HEK293 (cell line): Measurements from ENCODE around the gene POLR3B.

Source experiments
- CTCF ChIA-PET: fragments of 350-600 bp; formaldehyde crosslinking; extraction: SDS; loops from one replicate; lab custom pipeline; 2021; ENCODE audit warnings: antibody characterized with exemption; lab: Yijun Ruan, JAX
- POLR2A ChIA-PET: fragments of 300-600 bp; formaldehyde crosslinking; extraction: SDS; loops from one replicate; lab custom pipeline; 2020; ENCODE audit warnings: antibody characterized with exemption, inconsistent platforms; lab: Yijun Ruan, JAX
- H3K27ac ChIP-seq: fragments of 200-500 bp; sonication (Bioruptor generic); 2 replicates; pipeline ENCODE4 v1.5.1; 2014; ENCODE audit warnings: low read depth, low read length, control low read depth, inconsistent platforms; ENCODE audit errors: extremely low read depth
- H3K36me3 ChIP-seq, 2 experiments: fragments of 200-500 bp in 1 of 2; sonication (Bioruptor generic) in 1 of 2; 1 replicate in 1 of 2; 2 replicates in 1 of 2; pipeline ENCODE4 v1.5.1; 2014 to 2017; ENCODE audit warnings: inconsistent platforms in 2 of 2, low read length in 2 of 2; ENCODE audit not compliant: control insufficient read depth in 2 of 2, insufficient read depth in 1 of 2
- H3K4me1 ChIP-seq: fragments of 200-500 bp; sonication (Bioruptor generic); 2 replicates; pipeline ENCODE4 v1.5.1; 2014; ENCODE audit warnings: mild to moderate bottlenecking, low read length, inconsistent platforms; ENCODE audit not compliant: control insufficient read depth, insufficient read depth
- H3K4me3 ChIP-seq: 2 replicates; pipeline ENCODE4 v1.5.1; 2011; ENCODE audit warnings: low read depth, mild to moderate bottlenecking, control low read depth, low read length, moderate library complexity
- H3K9me3 ChIP-seq: fragments of 200-500 bp; sonication (Bioruptor generic); 2 replicates; pipeline ENCODE4 v1.5.1; 2014; ENCODE audit warnings: low read depth, low read length, inconsistent platforms; ENCODE audit not compliant: control insufficient read depth, insufficient read depth
- BCL11B ChIP-seq: fragments of 450-650 bp; formaldehyde crosslinking; IDR thresholded peaks from 2 replicates; pipeline ENCODE4 v1.5.1; 2016; ENCODE audit warnings: low read depth, missing biosample characterization, missing genetic modification characterization
- GLI4 ChIP-seq: fragments of 450-650 bp; formaldehyde crosslinking; IDR thresholded peaks from 2 replicates; pipeline ENCODE4 v1.5.1; 2016; ENCODE audit warnings: missing biosample characterization, missing genetic modification characterization
- GLIS2 ChIP-seq: fragments of 450-650 bp; formaldehyde crosslinking; IDR thresholded peaks from 2 replicates; pipeline ENCODE4 v1.5.1; 2016; ENCODE audit warnings: missing biosample characterization, missing genetic modification characterization
- HOXC10 ChIP-seq: sonication (generic); formaldehyde crosslinking; IDR thresholded peaks from 2 replicates; pipeline ENCODE4 v1.8.1; 2023; ENCODE audit warnings: mild to moderate bottlenecking, missing genetic modification reagents
- HOXD13 ChIP-seq: sonication (generic); formaldehyde crosslinking; IDR thresholded peaks from 2 replicates; pipeline ENCODE4 v1.8.0; 2022; ENCODE audit warnings: missing genetic modification reagents, borderline replicate concordance
- OSR2 ChIP-seq: fragments of 450-650 bp; formaldehyde crosslinking; IDR thresholded peaks from 2 replicates; pipeline ENCODE4 v1.5.1; 2016; ENCODE audit warnings: missing biosample characterization, missing genetic modification characterization
- SETDB1 ChIP-seq: IDR thresholded peaks from one replicate; pipeline ENCODE4 v1.6.1; 2017; ENCODE audit warnings: mild to moderate bottlenecking, low read length, moderate library complexity, mixed read lengths; ENCODE audit not compliant: insufficient read length
- SP2 ChIP-seq: fragments of 450-650 bp; formaldehyde crosslinking; IDR thresholded peaks from 2 replicates; pipeline ENCODE4 v1.5.1; 2016; ENCODE audit warnings: missing biosample characterization, missing genetic modification characterization
- ZBTB1 ChIP-seq: fragments of 450-650 bp; formaldehyde crosslinking; IDR thresholded peaks from 2 replicates; pipeline ENCODE4 v1.5.1; 2016; ENCODE audit warnings: missing biosample characterization, missing genetic modification characterization
- ZFHX2 ChIP-seq: fragments of 450-650 bp; formaldehyde crosslinking; conservative IDR thresholded peaks from 2 replicates; pipeline ENCODE4 v1.5.1; 2016; ENCODE audit warnings: missing biosample characterization, missing genetic modification characterization
- ZFP41 ChIP-seq: fragments of 450-650 bp; formaldehyde crosslinking; IDR thresholded peaks from 2 replicates; pipeline ENCODE4 v1.5.1; 2016; ENCODE audit warnings: missing biosample characterization, missing genetic modification characterization, borderline replicate concordance
- ZNF121 ChIP-seq: fragments of 450-650 bp; formaldehyde crosslinking; IDR thresholded peaks from 2 replicates; pipeline ENCODE4 v1.5.1; 2016; ENCODE audit warnings: missing biosample characterization, missing genetic modification characterization
- ZNF133 ChIP-seq: fragments of 450-650 bp; formaldehyde crosslinking; IDR thresholded peaks from 2 replicates; pipeline ENCODE4 v1.5.1; 2016; ENCODE audit warnings: missing biosample characterization, missing genetic modification characterization
- ZNF169 ChIP-seq: fragments of 450-650 bp; formaldehyde crosslinking; IDR thresholded peaks from 2 replicates; pipeline ENCODE4 v1.5.1; 2016; ENCODE audit warnings: missing biosample characterization, missing genetic modification characterization
- ZNF239 ChIP-seq: fragments of 450-650 bp; formaldehyde crosslinking; IDR thresholded peaks from 2 replicates; pipeline ENCODE4 v1.5.1; 2016; ENCODE audit warnings: missing biosample characterization, missing genetic modification characterization
- ZNF324 ChIP-seq: fragments of 450-650 bp; formaldehyde crosslinking; IDR thresholded peaks from 2 replicates; pipeline ENCODE4 v1.5.1; 2016; ENCODE audit warnings: missing biosample characterization, missing genetic modification characterization
- ZNF335 ChIP-seq: fragments of 450-650 bp; formaldehyde crosslinking; conservative IDR thresholded peaks from 2 replicates; pipeline ENCODE4 v1.5.1; 2016; ENCODE audit warnings: missing biosample characterization, missing genetic modification characterization
- ZNF558 ChIP-seq: fragments of 450-650 bp; formaldehyde crosslinking; IDR thresholded peaks from 2 replicates; pipeline ENCODE4 v1.5.1; 2016; ENCODE audit warnings: missing biosample characterization, missing genetic modification characterization
- ZNF624 ChIP-seq: fragments of 450-650 bp; formaldehyde crosslinking; IDR thresholded peaks from 2 replicates; pipeline ENCODE4 v1.5.1; 2017; ENCODE audit warnings: missing biosample characterization, missing genetic modification characterization
- ZNF629 ChIP-seq: fragments of 450-650 bp; formaldehyde crosslinking; IDR thresholded peaks from 2 replicates; pipeline ENCODE4 v1.5.1; 2017; ENCODE audit warnings: missing biosample characterization, missing genetic modification characterization
- ZNF660 ChIP-seq: fragments of 450-650 bp; IDR thresholded peaks from 2 replicates; pipeline ENCODE4 v1.5.1; 2018; ENCODE audit warnings: missing biosample characterization, mild to moderate bottlenecking, missing genetic modification characterization
- ZNF707 ChIP-seq: fragments of 450-650 bp; formaldehyde crosslinking; IDR thresholded peaks from 2 replicates; pipeline ENCODE4 v1.5.1; 2016; ENCODE audit warnings: missing biosample characterization, missing genetic modification characterization
- ZNF768 ChIP-seq: fragments of 450-650 bp; formaldehyde crosslinking; IDR thresholded peaks from 2 replicates; pipeline ENCODE4 v1.5.1; 2018; ENCODE audit warnings: missing biosample characterization, mild to moderate bottlenecking, missing genetic modification characterization
- ZNF837 ChIP-seq: fragments of 450-650 bp; formaldehyde crosslinking; IDR thresholded peaks from 2 replicates; pipeline ENCODE4 v1.5.1; 2016; ENCODE audit warnings: missing biosample characterization, missing genetic modification characterization
- TF ChIP-seq, protein P1 (sequence below): fragments of 450-650 bp; formaldehyde crosslinking; IDR thresholded peaks from 2 replicates; pipeline ENCODE4 v1.5.1; 2016; ENCODE audit warnings: missing biosample characterization, missing genetic modification characterization
- TF ChIP-seq, protein P2 (sequence below): fragments of 450-650 bp; formaldehyde crosslinking; IDR thresholded peaks from 2 replicates; pipeline ENCODE4 v1.5.1; 2016; ENCODE audit warnings: missing biosample characterization, missing genetic modification characterization
- TF ChIP-seq, protein P3 (sequence below): fragments of 450-650 bp; formaldehyde crosslinking; optimal IDR thresholded peaks from 2 replicates; pipeline ENCODE3; 2016; ENCODE audit warnings: missing biosample characterization, mild to moderate bottlenecking, missing genetic modification characterization
- TF ChIP-seq, protein P4 (sequence below): fragments of 450-650 bp; IDR thresholded peaks from 2 replicates; pipeline ENCODE4 v1.5.1; 2018; ENCODE audit warnings: missing biosample characterization, missing genetic modification characterization
- TF ChIP-seq, protein P5 (sequence below): fragments of 450-650 bp; formaldehyde crosslinking; IDR thresholded peaks from 2 replicates; pipeline ENCODE4 v1.5.1; 2016; ENCODE audit warnings: missing biosample characterization, missing genetic modification characterization

POLR3B gene

DNA sequence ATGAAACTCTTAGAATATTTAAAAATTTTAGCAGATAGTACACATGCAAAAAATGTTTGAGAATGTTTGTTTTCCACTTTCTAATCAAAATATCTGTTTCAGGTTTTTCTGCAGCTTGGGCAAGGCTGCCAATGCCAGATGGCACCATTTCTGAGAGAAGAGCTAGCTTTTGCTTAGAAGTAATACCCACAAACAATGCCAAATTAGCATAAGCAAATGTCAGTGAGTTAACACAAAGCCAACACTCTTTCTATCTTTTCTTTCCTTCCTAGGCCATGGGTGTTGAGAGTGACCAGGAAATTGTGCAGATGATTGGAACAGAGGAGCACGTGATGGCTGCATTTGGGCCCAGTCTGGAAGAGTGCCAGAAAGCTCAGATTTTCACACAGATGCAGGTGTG lies 35.2 kb downstream of the POLR3B start (continued):
- TF ChIP-seq, protein P1, sequence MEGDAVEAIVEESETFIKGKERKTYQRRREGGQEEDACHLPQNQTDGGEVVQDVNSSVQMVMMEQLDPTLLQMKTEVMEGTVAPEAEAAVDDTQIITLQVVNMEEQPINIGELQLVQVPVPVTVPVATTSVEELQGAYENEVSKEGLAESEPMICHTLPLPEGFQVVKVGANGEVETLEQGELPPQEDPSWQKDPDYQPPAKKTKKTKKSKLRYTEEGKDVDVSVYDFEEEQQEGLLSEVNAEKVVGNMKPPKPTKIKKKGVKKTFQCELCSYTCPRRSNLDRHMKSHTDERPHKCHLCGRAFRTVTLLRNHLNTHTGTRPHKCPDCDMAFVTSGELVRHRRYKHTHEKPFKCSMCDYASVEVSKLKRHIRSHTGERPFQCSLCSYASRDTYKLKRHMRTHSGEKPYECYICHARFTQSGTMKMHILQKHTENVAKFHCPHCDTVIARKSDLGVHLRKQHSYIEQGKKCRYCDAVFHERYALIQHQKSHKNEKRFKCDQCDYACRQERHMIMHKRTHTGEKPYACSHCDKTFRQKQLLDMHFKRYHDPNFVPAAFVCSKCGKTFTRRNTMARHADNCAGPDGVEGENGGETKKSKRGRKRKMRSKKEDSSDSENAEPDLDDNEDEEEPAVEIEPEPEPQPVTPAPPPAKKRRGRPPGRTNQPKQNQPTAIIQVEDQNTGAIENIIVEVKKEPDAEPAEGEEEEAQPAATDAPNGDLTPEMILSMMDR, result no peak
- TF ChIP-seq GLIS2 (tag by site-specific recombination), result no peak

DNA sequence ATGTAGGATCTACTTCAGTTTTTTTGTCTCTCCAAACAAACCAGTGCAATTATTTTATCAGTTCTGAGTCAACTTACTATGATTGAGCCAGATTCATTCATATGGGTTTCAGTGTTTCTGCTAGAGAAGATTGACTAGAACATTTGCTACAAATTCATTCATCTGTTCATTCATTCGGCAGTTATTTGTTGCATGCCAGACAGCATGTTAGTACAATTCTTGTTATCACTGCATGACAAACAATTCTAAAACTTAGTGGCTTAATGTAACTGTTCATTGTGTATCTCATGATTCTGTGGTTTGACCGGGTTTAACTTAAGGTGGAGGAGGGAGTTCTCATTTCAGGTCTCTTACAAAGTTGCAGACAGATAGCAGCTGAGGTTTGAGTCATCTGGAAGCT lies 52.3 kb downstream of the POLR3B start:
- H3K4me1 ChIP-seq, result no peaks in the 10 kb centered on the region
- no peak overlapping the region for H3K27ac ChIP-seq
- H3K9me3 ChIP-seq, result no peaks in the 10 kb centered on the region
- H3K36me3 ChIP-seq, result peaks cover 4 to 12% of the 10 kb centered on the region in 2 experiments
- CTCF ChIA-PET, result no interaction called here
- POLR2A ChIA-PET, result no interaction called here
- no peak for TF ChIP-seq ZNF558 (tag by site-specific recombination)
- TF ChIP-seq ZFP41 (tag by site-specific recombination), result no peak
- TF ChIP-seq, protein P2, sequence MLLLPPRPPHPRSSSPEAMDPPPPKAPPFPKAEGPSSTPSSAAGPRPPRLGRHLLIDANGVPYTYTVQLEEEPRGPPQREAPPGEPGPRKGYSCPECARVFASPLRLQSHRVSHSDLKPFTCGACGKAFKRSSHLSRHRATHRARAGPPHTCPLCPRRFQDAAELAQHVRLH (tag by site-specific recombination), result no peak
- no peak for TF ChIP-seq SETDB1
- TF ChIP-seq, protein P3, sequence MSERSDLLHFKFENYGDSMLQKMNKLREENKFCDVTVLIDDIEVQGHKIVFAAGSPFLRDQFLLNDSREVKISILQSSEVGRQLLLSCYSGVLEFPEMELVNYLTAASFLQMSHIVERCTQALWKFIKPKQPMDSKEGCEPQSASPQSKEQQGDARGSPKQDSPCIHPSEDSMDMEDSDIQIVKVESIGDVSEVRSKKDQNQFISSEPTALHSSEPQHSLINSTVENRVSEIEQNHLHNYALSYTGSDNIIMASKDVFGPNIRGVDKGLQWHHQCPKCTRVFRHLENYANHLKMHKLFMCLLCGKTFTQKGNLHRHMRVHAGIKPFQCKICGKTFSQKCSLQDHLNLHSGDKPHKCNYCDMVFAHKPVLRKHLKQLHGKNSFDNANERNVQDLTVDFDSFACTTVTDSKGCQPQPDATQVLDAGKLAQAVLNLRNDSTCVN (tag by site-specific recombination), result no peak
- TF ChIP-seq BCL11B (tag by site-specific recombination), result no peak
- TF ChIP-seq GLI4 (tag by site-specific recombination), result no peak
- TF ChIP-seq ZNF121 (tag by site-specific recombination), result no peak
- TF ChIP-seq OSR2, result no peak
- H3K4me3 ChIP-seq, result no peak overlapping the region

DNA sequence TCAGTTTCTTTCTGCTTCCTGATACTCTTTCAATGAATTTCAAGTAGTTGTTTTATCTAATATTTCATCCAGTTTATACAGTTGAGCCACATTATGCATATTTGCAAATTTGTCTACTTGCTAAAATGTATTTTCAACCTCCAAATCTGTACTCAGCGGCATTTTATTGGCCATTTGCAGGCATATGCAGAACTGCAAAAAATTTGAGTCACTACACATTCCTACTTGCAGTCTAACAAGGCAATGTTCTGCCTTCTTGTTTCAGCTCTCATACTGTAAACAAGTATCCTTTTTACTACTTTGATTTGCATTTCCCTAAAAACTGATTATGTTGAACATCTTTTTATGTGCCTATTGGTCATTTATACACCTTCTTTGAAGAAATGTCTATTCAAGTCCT lies 55.0 kb downstream of the POLR3B start:
- TF ChIP-seq ZNF133 (no peak), ZFHX2 (no peak), ZBTB1 (tag by site-specific recombination) (no peak), HOXD13 (CRISPR knock-in tag) (no peak), SP2 (tag by site-specific recombination) (no peak), ZNF558 (tag by site-specific recombination) (no peak), HOXC10 (no peak), ZNF624 (no peak), ZNF837 (no peak), ZNF768 (tag by site-specific recombination) (no peak), ZNF707 (tag by site-specific recombination) (no peak), ZNF660 (tag by site-specific recombination) (no peak), ZNF324 (tag by site-specific recombination) (no peak), ZNF335 (tag by site-specific recombination) (no peak), ZNF629 (no peak), ZNF239 (tag by site-specific recombination) (no peak), ZNF169 (no peak)
- TF ChIP-seq, protein P4, sequence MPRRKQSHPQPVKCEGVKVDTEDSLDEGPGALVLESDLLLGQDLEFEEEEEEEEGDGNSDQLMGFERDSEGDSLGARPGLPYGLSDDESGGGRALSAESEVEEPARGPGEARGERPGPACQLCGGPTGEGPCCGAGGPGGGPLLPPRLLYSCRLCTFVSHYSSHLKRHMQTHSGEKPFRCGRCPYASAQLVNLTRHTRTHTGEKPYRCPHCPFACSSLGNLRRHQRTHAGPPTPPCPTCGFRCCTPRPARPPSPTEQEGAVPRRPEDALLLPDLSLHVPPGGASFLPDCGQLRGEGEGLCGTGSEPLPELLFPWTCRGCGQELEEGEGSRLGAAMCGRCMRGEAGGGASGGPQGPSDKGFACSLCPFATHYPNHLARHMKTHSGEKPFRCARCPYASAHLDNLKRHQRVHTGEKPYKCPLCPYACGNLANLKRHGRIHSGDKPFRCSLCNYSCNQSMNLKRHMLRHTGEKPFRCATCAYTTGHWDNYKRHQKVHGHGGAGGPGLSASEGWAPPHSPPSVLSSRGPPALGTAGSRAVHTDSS (tag by site-specific recombination), result no peak
- TF ChIP-seq, protein P5, sequence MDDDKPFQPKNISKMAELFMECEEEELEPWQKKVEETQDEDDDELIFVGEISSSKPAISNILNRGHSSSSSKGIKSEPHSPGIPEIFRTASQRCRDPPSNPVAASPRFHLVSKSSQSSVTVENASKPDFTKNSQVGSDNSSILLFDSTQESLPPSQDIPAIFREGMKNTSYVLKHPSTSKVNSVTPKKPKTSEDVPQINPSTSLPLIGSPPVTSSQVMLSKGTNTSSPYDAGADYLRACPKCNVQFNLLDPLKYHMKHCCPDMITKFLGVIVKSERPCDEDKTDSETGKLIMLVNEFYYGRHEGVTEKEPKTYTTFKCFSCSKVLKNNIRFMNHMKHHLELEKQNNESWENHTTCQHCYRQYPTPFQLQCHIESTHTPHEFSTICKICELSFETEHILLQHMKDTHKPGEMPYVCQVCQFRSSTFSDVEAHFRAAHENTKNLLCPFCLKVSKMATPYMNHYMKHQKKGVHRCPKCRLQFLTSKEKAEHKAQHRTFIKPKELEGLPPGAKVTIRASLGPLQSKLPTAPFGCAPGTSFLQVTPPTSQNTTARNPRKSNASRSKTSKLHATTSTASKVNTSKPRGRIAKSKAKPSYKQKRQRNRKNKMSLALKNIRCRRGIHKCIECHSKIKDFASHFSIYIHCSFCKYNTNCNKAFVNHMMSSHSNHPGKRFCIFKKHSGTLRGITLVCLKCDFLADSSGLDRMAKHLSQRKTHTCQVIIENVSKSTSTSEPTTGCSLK (tag by site-specific recombination), result no peak
- TF ChIP-seq, all 188 proteins: peak for 0
- no peaks in the 10 kb centered on the region for H3K9me3 ChIP-seq
- peaks cover 4 to 25% of the 10 kb centered on the region in 2 experiments for H3K36me3 ChIP-seq
- CTCF ChIA-PET, result interaction anchor here (1.0 kb wide), 1 partner anchor 507 kb away, joined by 5 read pairs; no protein-coding TSS in a partner anchor
- no peak overlapping the region for H3K4me3 ChIP-seq
- H3K27ac ChIP-seq, result no peak overlapping the region
- POLR2A ChIA-PET, result no interaction called here
- no peaks in the 10 kb centered on the region for H3K4me1 ChIP-seq
